ENCODE results near the gene SREBF2.

DNA sequence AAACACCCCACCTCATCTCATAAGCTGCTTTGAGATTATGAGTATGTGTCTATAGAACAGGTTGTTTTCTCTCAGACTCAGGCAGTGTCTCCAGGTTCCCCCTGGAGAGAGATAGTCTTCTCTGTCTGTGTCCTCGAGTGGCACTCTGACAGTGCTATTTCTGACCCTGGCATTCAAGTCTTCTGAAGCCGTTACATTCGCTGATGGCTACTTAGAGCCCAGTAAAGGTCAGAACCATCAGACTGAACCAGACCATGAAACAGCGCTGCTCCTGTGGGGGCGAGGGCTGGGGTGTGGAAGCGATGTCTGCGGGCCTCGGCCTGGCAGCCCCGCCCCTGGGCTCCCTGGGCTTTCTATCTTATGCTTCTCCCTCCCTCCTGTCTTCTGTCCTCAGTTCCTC lies 58.5 kb downstream of the SREBF2 start:
- TF ChIP-seq MYC (IDR thresholded peaks at IDR 0.05; ENCODE audit: insufficient read depth, insufficient read length, insufficient replicate concordance, low read length, severe bottlenecking) (no peak), CTCF (IDR thresholded peaks at IDR 0.05 in 2 of 3, conservative IDR thresholded peaks at IDR 0.05 in 1 of 3; ENCODE audit: control insufficient read depth in 2 of 3, extremely low read depth in 1 of 3, insufficient read depth in 1 of 3, low read depth in 3 of 3, low read length in 3 of 3) (no peak), POLR2AphosphoS5 (IDR thresholded peaks at IDR 0.05; ENCODE audit: low read length) (no peak), RBBP5 (conservative IDR thresholded peaks at IDR 0.05) (no peak), BRCA1 (IDR thresholded peaks at IDR 0.05; ENCODE audit: low read depth, low read length) (no peak), ZNF217 (IDR thresholded peaks at IDR 0.05) (no peak), HCFC1 (IDR thresholded peaks at IDR 0.05; ENCODE audit: low read length) (no peak)
- TF ChIP-seq, protein P1, sequence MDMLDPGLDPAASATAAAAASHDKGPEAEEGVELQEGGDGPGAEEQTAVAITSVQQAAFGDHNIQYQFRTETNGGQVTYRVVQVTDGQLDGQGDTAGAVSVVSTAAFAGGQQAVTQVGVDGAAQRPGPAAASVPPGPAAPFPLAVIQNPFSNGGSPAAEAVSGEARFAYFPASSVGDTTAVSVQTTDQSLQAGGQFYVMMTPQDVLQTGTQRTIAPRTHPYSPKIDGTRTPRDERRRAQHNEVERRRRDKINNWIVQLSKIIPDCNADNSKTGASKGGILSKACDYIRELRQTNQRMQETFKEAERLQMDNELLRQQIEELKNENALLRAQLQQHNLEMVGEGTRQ (IDR thresholded peaks at IDR 0.05; ENCODE audit: borderline replicate concordance, low read depth, low read length), result no peak
